WI38 (cell line): ENCODE results near the gene PPP2R3A.

Experiments
- H3K4me3 ChIP-seq: 2 replicates; pipeline ENCODE4 v1.5.1; 2011; ENCODE audit warnings: low read depth, mild to moderate bottlenecking, control low read depth, low read length
- CTCF ChIP-seq: IDR thresholded peaks from 2 replicates; pipeline ENCODE4 v1.5.1; 2012; ENCODE audit warnings: low read depth, mild to moderate bottlenecking, control low read depth, low read length

The PPP2R3A gene

GRCh38 chr3:135965506-135966270, at the start of gene PPP2R3A:
Gene PPP2R3A (plus strand): TSS chr3:135965728. CDS start chr3:136001499, 35,771 bp downstream.
- no peak for TF ChIP-seq CTCF
- peak within 1 kb of the TSS; percentile 82 for H3K4me3 ChIP-seq

GRCh38 chr3:135916310-135916709, 49.2 kb upstream of the PPP2R3A start:
- H3K4me3 ChIP-seq = no peak overlapping the region
- TF ChIP-seq CTCF = no peak

- no peak for TF ChIP-seq CTCF
- H3K4me3 ChIP-seq = no peak overlapping the region
Observed at GRCh38 chr3:135917076-135917475, 48.5 kb upstream of the PPP2R3A start.

- no peak overlapping the region for H3K4me3 ChIP-seq
Observed at GRCh38 chr3:135917927-135918597, 47.5 kb upstream of the PPP2R3A start.

GRCh38 chr3:135918600-135918999, 46.9 kb upstream of the PPP2R3A start:
- 0 out of 2 replicates have a peak, but pooled peaks have one; percentile 2 for TF ChIP-seq CTCF
- H3K4me3 ChIP-seq = no peak overlapping the region

More at GRCh38 chr3:135917927-135918597, 47.5 kb upstream of the PPP2R3A start:
- no peak for TF ChIP-seq CTCF

GRCh38 chr3:135920275-135920674, 45.3 kb upstream of the PPP2R3A start:
- no peak overlapping the region for H3K4me3 ChIP-seq
- TF ChIP-seq CTCF = no peak

- H3K4me3 ChIP-seq = no peak overlapping the region
- no peak for TF ChIP-seq CTCF
Observed at GRCh38 chr3:135922903-135923250, 42.7 kb upstream of the PPP2R3A start.
